COLO668 (cell line): Measurements from ENCODE around the gene TAB3.

Source experiments
- DNase-seq: peaks from one replicate; lab custom pipeline; 2025; ENCODE audit not compliant: unreplicated experiment; lab: John Stamatoyannopoulos, UW

TAB3 gene

GRCh38 chrX:30779453-30780030 is 109.5 kb downstream of the TAB3 start:
- DNase-seq: no peak

GRCh38 chrX:30777575-30777974 is 111.5 kb downstream of the TAB3 start:
- no peak for DNase-seq
